Measurements from ENCODE around the gene ROGDI. TPM values are rescaled to one million over a fixed set of nuclear protein-coding genes. Genes with fewer than 3 reads are reported as not detected.

Gene ROGDI
- total and polyA plus RNA-seq, 4 donors = 14.0 to 28.1 (median 17.4) TPM

DNA sequence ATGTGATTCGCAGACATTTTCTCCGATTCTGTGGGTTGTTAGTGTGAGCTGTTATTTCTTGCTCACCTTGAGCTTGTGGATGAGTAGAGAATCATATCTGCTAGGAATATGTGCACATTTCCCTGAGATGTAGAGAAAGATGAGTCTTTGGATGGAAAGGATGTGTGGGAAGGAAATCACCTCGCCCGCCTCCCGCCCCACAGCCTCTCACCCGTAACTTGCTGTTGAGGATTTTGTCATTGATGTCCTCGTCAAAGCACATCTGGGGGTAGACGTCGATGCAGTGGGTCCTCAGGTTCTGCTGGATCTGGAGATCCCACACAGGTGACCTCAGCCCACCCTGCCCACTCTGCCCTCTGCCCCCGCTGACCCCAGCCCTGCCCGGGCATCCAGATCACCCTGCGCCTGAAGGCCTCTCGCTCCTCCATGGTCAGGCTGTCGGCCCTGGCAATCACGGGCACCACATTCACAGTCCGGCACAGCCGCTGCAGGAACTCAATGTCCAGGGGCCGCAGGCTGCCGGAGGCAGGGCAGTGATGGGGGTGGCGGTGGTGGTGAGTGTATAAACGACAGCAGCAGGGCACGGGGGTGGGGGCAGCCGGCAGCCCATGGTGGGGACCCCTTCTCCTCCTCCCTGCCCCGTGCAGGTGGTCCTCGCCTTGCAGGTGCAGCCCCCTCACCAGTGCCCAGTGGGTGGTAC is 19.0 kb downstream of the ROGDI start:
- H3K9ac ChIP-seq (ENCODE audit: low read depth in 1 of 2, low read length in 2 of 2) = no peak overlapping the region
- no peak overlapping the region for H3K4me3 ChIP-seq (ENCODE audit: low read depth in 1 of 3, low read length in 3 of 3)
- no peak for DNase-seq (ENCODE audit: low spot score)
- H3K36me3 ChIP-seq (ENCODE audit: control insufficient read depth in 4 of 4, insufficient read depth in 3 of 4, low read depth in 1 of 4, low read length in 3 of 4) = no peaks in the 10 kb centered on the region
- no peak for TF ChIP-seq SP1 (IDR thresholded peaks at IDR 0.05)
- TF ChIP-seq, protein P1, sequence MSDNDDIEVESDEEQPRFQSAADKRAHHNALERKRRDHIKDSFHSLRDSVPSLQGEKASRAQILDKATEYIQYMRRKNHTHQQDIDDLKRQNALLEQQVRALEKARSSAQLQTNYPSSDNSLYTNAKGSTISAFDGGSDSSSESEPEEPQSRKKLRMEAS (IDR thresholded peaks at IDR 0.05) = no peak
- no peak for TF ChIP-seq RAD21 (IDR thresholded peaks at IDR 0.05)
- no peak for TF ChIP-seq HNF4G (IDR thresholded peaks at IDR 0.05)
- TF ChIP-seq JUND (IDR thresholded peaks at IDR 0.05) = no peak
- no peak for TF ChIP-seq FOXA1 (IDR thresholded peaks at IDR 0.05)
- TF ChIP-seq CTCF (IDR thresholded peaks at IDR 0.05; ENCODE audit: low read depth, low read length, missing input control) = no peak
- no peak for TF ChIP-seq HNF4A (conservative IDR thresholded peaks at IDR 0.05)
- no peak for TF ChIP-seq NR2F2 (IDR thresholded peaks at IDR 0.05)
- TF ChIP-seq, protein P2, sequence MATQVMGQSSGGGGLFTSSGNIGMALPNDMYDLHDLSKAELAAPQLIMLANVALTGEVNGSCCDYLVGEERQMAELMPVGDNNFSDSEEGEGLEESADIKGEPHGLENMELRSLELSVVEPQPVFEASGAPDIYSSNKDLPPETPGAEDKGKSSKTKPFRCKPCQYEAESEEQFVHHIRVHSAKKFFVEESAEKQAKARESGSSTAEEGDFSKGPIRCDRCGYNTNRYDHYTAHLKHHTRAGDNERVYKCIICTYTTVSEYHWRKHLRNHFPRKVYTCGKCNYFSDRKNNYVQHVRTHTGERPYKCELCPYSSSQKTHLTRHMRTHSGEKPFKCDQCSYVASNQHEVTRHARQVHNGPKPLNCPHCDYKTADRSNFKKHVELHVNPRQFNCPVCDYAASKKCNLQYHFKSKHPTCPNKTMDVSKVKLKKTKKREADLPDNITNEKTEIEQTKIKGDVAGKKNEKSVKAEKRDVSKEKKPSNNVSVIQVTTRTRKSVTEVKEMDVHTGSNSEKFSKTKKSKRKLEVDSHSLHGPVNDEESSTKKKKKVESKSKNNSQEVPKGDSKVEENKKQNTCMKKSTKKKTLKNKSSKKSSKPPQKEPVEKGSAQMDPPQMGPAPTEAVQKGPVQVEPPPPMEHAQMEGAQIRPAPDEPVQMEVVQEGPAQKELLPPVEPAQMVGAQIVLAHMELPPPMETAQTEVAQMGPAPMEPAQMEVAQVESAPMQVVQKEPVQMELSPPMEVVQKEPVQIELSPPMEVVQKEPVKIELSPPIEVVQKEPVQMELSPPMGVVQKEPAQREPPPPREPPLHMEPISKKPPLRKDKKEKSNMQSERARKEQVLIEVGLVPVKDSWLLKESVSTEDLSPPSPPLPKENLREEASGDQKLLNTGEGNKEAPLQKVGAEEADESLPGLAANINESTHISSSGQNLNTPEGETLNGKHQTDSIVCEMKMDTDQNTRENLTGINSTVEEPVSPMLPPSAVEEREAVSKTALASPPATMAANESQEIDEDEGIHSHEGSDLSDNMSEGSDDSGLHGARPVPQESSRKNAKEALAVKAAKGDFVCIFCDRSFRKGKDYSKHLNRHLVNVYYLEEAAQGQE (IDR thresholded peaks at IDR 0.05) = no peak
- no peak for TF ChIP-seq FOXA2 (IDR thresholded peaks at IDR 0.05)
- TF ChIP-seq RXRA (IDR thresholded peaks at IDR 0.05) = no peak
- TF ChIP-seq YY1 (IDR thresholded peaks at IDR 0.05) = no peak
- no peak for TF ChIP-seq GABPA (IDR thresholded peaks at IDR 0.05 in 1 of 2, conservative IDR thresholded peaks at IDR 0.05 in 1 of 2)
- TF ChIP-seq ZBTB33 (IDR thresholded peaks at IDR 0.05) = no peak
- TF ChIP-seq TAF1 (conservative IDR thresholded peaks at IDR 0.05) = no peak
- TF ChIP-seq, protein P3, sequence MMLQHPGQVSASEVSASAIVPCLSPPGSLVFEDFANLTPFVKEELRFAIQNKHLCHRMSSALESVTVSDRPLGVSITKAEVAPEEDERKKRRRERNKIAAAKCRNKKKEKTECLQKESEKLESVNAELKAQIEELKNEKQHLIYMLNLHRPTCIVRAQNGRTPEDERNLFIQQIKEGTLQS (IDR thresholded peaks at IDR 0.05) = no peak
- no peak for TF ChIP-seq EGR1 (IDR thresholded peaks at IDR 0.05; ENCODE audit: low read depth in 2 of 2)
- WGBS = 92% methylated on average over 25 of the region's 25 CpGs
- H3K27ac ChIP-seq (ENCODE audit: low read depth in 1 of 2, low read length in 2 of 2) = no peak overlapping the region
- no peaks in the 10 kb centered on the region for H3K9me3 ChIP-seq (ENCODE audit: control insufficient read depth in 4 of 4, low read length in 3 of 4)
- H3K27me3 ChIP-seq (ENCODE audit: control insufficient read depth in 4 of 4, insufficient read depth in 4 of 4, low read length in 3 of 4) = no peaks in the 10 kb centered on the region
- peaks cover 0 to 2% (median 2%) of the 10 kb centered on the region in 4 donors for H3K4me1 ChIP-seq (ENCODE audit: control insufficient read depth in 4 of 4, insufficient read depth in 4 of 4, low read length in 3 of 4)

Data from liver (tissue), 9 donors.